ENCODE measurements around the gene LRRC19.
A peak's percentile ranks its signal among the peaks of the same experiment; 100 is the strongest.

LRRC19 gene

GRCh38 chr9:27005491-27005890 is at the start of gene LRRC19:
TSS of gene LRRC19 (minus strand) at chr9:27005672. CDS start at chr9:26999694, 5,978 bp downstream.
- DNase-seq, result no peak

GRCh38 chr9:27054841-27055240 is 49.4 kb upstream of the LRRC19 start:
- DNase-seq, result no peak

GRCh38 chr9:27054125-27054524 is 48.7 kb upstream of the LRRC19 start:
- no peak for DNase-seq

GRCh38 chr9:27053369-27054022 is 48.0 kb upstream of the LRRC19 start:
- DNase-seq, result no peak

- no peak for DNase-seq
Observed at GRCh38 chr9:27047136-27047535, 41.7 kb upstream of the LRRC19 start.

- DNase-seq, result no peak
Observed at GRCh38 chr9:27043176-27043575, 37.7 kb upstream of the LRRC19 start.

- DNase-seq, result no peak
Observed at GRCh38 chr9:27042476-27042875, 37.0 kb upstream of the LRRC19 start.

- DNase-seq, result no peak
Observed at GRCh38 chr9:27041746-27042145, 36.3 kb upstream of the LRRC19 start.

- DNase-seq, result no peak
Observed at GRCh38 chr9:27037499-27037898, 32.0 kb upstream of the LRRC19 start.

GRCh38 chr9:27033815-27034403 is 28.4 kb upstream of the LRRC19 start:
- peak in 37 of 58 donors; percentile 0 to 70 (median 7) for DNase-seq

- no peak for DNase-seq
Observed at GRCh38 chr9:27029186-27029585, 23.7 kb upstream of the LRRC19 start.

- no peak for DNase-seq
Observed at GRCh38 chr9:27022920-27023319, 17.4 kb upstream of the LRRC19 start.

- DNase-seq, result no peak
Observed at GRCh38 chr9:27019589-27019988, 14.1 kb upstream of the LRRC19 start.

GRCh38 chr9:27003426-27004077 is 1.9 kb downstream of the LRRC19 start:
- DNase-seq, result no peak

GRCh38 chr9:26995810-26996209 is 9.7 kb downstream of the LRRC19 start:
- no peak for DNase-seq

- DNase-seq, result no peak
Observed at GRCh38 chr9:26983340-26983739, 22.1 kb downstream of the LRRC19 start.

- peak in 2 of 58 donors; percentile 1 for DNase-seq
Observed at GRCh38 chr9:26975728-26976707, 29.5 kb downstream of the LRRC19 start.

GRCh38 chr9:26974927-26975326 is 30.5 kb downstream of the LRRC19 start:
- no peak for DNase-seq

GRCh38 chr9:26973989-26974388 is 31.5 kb downstream of the LRRC19 start:
- no peak for DNase-seq

GRCh38 chr9:26971721-26972120 is 33.8 kb downstream of the LRRC19 start:
- no peak for DNase-seq

GRCh38 chr9:26956860-26957233 is 48.6 kb downstream of the LRRC19 start:
- no peak for DNase-seq

Data from anterior cingulate cortex (tissue), 58 donors.